Measurements from ENCODE around the gene IGLL1.
"Not testable (repeated sequence)": the region's sequence is repeated elsewhere in the genome, so short reads cannot be mapped to it uniquely, and the experiment has no call there.

IGLL1 gene

GRCh38 chr22:23579870-23580575, at the start of gene IGLL1:
IGLL1 (minus strand) TSS chr22:23580290; CDS start chr22:23580190, 100 bp downstream.
- DNase-seq (ENCODE audit: low read depth, low spot score) = no peak

DNA sequence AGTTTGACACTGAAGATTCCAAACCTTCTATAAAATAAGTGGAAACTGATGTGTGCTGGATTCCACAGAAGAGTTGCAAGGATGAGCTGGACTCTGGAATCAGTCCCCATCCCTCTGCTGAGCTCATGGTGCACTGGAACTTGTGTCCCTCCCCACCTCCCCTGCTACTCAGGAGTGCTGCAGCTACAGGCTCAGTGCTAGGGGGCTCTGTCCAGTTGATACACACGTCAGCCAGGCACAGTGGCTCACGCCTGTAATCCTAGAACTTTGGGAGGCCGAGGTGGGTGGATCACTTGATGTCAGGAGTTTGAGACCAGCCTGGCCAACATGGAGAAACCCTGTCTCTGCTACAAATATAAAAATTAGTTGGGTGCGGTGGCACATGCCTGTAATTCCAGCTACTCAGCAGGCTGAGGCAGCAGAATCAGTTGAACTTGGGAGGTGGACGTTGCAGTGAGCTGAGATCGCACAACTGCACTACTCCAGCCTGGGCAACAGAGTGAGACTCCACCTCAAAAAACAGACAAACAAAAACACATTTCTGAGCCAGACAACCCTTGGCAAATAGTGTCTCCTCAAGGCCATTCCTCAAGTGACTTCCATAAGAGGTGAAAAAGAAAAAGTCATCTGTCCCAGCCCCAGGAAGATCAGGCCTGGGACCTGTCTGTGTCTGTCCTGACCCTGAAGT, 48.1 kb upstream of the IGLL1 start:
- DNase-seq (ENCODE audit: low read depth, low spot score) = not testable (repeated sequence)

GRCh38 chr22:23627401-23628055, 47.4 kb upstream of the IGLL1 start:
- DNase-seq (ENCODE audit: low read depth, low spot score) = not testable (repeated sequence)

GRCh38 chr22:23626286-23626975, 46.3 kb upstream of the IGLL1 start:
- DNase-seq (ENCODE audit: low read depth, low spot score) = no peak

DNA sequence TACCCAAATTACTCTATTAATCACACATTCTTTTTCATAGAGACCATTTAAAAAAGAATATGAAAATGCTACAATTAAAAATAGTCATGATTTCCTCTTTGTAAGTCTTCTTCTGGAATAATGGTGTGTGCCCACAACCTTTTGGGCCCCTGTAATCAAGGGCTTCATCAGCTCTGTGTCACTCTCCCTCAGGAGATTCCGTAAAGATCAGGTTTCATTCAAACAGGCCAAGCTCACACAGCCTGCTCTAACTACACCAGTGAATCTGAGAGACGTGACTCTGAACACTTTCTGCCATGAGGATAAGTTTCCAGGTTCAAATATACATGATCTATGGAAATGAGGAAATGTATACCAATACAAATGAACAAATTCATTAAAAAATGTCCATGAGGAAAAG, 42.5 kb upstream of the IGLL1 start:
- DNase-seq (ENCODE audit: low read depth, low spot score) = no peak

DNA sequence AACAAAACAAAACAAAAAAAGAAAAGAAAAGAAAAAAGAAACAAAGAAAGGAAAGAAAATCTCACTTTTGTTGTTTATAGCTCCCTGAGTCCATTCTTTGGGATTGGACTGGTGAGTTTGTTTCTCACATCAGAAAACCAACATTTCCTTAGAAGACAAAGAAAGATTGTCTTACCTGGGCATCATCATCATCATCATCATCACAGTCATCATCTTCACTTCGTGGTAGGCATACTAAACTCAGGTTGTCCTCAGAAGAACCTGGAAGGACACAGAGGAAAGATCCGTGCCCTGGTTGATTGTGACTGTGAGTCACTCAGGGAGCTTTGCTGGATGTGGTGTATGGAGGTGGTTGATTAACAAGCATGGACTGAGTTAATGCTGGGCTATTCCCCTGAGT, 41.8 kb upstream of the IGLL1 start:
- not testable (repeated sequence) for DNase-seq (ENCODE audit: low read depth, low spot score)

DNA sequence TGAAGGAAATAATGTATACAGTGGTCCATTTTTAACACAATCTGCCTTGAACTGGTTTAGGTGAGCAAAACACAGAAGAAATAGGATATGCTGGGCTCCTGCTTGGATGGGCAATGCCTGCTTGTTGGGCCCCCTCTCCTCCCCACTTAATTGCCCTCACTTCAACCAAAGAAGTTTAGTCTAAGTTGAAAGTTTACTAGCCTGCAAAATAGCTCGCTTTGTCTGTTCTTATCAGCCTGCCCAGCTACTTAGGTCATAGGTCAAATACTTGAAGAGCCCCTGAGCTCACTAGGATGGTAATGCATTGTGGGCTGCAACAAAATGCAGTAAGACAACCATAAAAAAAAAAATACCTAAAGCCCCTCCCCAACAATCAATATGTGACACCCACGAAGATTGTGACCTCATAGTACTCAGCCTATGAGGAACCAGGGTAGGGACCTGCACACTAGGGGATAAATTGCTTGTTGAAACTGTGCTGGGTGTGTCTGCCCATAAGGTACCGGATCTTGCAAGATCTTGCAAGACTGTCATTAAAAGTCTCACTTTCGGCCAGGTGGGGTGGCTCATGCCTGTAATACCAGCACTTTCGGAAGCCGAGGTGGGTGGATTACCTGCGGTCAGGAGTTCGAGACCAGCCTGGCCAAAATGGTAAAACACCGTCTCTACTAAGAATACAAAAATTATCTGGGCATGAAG, 41.1 kb upstream of the IGLL1 start:
- DNase-seq (ENCODE audit: low read depth, low spot score) = no peak

- DNase-seq (ENCODE audit: low read depth, low spot score) = no peak
Measured at GRCh38 chr22:23613193-23613972, 33.3 kb upstream of the IGLL1 start.

DNA sequence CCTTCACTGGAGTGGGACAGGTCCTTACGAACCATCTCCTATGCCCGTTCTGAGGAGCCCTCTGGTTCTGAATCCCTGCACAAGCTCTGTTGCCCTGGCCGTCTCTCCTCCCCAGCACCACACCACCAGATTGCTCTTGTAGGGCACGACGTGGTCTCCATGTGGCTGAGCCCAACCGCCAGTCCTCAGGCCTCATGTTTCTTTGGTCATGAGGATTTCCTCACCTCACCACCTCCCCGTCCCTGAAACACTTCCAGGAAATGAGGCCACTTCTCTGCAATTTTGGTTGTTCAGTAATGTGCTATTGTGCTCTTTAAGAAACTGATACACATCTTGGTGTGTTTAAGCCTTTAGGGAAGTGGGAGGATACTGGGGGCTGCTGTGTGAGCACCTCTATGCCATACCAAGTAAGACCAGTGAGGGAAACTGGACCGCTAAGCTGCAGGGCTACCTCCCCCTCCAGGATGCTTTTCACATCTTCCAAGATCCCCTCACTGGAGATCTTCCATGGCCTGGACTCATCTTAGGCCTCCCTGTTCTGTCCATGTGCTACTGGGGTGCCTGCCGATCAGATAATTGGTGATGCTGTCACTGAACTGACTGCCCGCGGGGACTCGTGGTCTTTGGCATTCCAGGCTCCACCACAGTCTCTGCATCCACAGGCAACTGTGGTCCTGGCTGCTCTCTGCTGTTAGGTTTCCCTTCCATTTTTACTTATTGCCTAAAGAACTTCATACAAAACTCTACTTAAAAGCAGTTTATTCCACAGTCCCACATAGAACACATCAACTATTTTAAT, 30.1 kb upstream of the IGLL1 start:
- no peak for DNase-seq (ENCODE audit: low read depth, low spot score)

DNA sequence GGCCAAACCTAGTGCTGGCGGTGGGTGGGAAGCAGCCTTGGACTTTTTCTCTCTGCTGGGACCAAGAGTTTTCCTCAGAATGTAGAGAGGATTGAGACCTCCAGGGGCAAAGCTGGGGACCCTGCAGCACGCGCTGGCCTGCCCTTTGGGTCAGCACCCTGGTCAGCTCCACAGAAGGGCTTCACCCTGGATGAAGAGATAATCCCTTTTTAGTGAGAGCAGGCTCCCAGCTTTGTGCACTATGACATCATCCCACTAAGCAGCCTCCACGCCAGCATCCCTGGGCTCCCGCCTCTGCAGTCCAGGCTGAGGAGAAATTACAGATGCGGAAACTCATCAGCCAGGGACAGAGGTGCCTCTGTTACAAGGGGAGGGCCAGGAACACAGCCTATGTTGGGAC, 28.5 kb upstream of the IGLL1 start:
- DNase-seq (ENCODE audit: low read depth, low spot score) = peak; percentile 64

DNA sequence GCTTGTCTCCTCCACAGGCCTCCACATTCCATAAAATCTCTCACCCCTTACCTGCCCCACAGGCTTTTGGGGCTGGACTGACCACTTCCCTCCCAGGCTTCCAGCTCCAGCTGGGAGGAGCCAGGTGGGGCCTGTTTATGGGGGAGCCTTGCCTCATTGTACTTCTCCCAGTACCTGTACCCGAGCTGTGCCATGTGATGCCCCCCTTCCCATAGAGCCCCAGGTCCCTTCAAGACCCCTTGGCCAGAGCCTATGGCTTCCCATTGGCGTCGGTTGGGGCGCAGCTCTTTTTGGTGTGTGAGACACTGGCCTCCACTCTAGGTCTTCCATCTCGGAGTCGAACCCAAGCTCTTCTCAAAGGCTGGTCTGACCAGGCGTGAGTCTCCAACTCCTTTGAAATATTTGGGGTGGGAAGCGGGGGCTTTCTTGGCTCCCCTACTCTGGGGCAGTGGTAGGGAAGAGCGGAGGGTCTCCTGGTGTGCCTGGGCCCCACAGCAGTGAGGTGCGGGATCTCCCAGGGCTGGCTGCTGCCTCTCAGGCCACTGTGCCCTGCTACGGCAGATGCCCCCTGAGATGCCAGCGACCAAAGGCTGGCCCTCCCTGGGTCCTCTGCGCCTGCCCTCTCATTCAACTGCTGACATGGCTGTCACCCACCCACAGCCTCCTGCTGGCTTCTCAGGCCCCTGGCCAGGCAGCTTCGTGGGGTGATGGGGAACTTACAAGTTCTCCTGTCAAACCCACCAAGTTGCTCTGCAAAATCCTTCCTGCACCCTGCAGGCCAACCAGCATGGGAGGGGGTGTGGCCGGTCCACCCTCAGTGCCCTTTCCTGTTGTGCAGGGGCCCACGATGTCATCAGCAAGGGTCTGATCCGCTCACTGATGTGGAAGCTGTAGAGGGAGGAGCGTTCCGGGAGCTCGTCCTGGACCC, 26.4 kb upstream of the IGLL1 start:
- no peak for DNase-seq (ENCODE audit: low read depth, low spot score)

GRCh38 chr22:23604939-23605712, 25.0 kb upstream of the IGLL1 start:
- DNase-seq (ENCODE audit: low read depth, low spot score) = no peak

GRCh38 chr22:23603266-23603665, 23.2 kb upstream of the IGLL1 start:
- no peak for DNase-seq (ENCODE audit: low read depth, low spot score)

DNA sequence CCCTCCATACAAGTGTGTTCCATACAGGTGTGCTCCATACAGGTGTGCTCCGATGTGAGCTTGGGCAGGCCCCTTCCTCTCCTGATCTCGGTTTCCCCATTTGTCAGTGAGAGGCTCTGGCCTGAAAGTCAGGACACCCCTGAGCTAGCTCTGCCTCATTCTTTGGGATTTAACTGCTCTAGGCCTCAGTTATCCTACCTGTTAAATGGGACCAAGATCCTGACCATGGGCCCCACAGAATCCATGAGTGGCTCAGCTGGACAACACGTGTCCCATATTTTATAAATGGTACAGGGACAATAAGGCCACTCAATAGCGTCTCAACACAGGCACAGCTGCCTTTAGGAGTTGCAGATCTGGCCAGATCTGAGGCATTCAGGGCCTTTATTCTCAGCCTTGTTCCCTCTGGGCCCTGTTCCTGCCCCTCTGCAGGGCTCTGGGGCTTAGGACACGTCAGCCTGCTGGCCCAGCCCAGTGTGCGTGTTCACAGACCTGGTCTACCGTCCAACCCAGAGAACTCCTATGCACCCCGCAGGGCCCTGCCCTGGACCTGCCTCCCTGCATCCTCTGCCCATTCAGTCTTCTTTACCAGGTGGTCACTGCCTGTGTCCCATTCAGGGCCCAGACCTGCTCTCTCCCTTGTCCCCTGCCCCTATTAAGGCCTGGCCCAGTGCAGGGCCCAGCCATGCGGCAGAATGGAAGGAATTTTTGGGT, 18.9 kb upstream of the IGLL1 start:
- no peak for DNase-seq (ENCODE audit: low read depth, low spot score)

DNA sequence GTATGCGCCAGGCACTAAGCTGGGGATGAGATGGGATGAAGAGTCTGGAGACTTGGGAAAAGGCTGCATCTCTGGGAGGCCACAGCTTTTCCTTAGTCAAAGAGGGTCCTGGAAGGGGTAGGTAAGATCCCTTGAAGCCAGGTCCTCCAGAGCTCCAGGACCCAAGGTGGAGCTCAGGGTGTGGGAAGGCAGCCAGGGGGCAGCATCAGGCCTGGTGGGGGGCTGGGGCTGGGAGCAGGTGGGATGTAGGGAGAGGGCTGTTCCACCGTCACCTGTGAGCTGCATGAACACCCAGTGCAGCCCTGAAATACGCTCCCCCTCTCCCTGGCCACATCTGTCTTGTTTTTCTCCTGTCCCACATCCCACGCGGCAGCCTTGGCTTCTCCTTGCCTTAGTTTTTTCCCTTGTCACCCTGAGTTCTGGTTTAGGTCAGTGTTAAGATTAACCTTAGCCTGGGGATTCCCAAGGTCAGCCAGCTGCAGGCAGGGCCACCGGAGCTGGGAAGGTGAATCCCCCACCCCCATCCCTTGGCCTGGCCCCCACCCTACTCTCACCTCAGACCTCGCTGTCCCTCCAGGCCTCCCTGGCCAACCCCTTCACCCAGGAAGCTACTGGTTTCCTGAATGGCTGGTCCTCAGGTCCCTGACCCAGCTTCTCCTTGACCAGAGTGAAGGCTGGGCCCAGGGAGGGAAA, 17.6 kb upstream of the IGLL1 start:
- DNase-seq (ENCODE audit: low read depth, low spot score) = not testable (repeated sequence)

DNA sequence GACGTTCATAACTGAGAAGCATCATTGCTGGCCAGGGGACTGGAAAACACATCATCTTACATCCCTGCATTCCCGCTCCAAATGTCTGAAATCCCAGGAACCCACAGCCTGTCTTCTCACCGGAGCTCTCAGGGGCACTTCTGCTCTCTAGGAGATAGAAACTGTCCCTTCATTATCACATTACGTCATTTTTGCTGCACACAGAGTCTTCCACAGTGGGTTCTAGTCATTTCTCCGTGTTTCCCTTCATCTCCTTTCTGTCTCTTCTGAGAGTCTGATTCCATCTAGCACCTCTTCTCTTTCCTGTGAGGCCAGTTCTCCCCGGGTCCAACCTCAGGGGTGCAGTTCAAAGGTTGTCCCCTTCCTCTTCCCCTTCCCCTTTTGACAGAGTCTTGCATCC, 15.8 kb upstream of the IGLL1 start:
- DNase-seq (ENCODE audit: low read depth, low spot score) = not testable (repeated sequence)

DNA sequence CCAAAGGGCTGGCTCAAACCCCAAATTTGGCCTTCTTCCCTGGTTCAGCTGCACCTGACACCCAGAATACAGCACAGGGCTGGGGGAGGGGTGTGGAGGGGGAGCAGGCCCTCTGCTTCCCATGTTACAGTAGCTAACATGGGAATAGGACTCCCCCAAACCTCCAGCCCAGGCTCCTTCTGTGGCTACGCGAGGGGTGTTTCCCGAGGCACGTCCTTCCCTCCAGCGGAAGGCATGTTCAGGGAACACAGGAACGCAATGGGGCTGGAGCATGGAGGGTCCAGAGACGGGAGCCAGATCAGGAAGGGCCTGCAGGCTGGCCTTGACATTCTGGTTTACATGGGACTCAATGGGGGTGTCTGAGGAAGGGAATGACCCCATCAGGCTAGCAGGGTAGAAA, 11.8 kb upstream of the IGLL1 start:
- DNase-seq (ENCODE audit: low read depth, low spot score) = no peak
